C4-2B (cell line): ENCODE measurements around the gene MAPK1IP1L.
"Not testable (repeated sequence)": the region's sequence is repeated elsewhere in the genome, so short reads cannot be mapped to it uniquely, and the experiment has no call there.

Source experiments
- H3K27ac ChIP-seq: fragments of 450-650 bp; 2 replicates; pipeline ENCODE4 v1.5.1; 2017
- CTCF ChIP-seq: fragments of 450-650 bp; conservative IDR thresholded peaks from 2 replicates; pipeline ENCODE4 v1.5.1; 2017; ENCODE audit warnings: mild to moderate bottlenecking
- ZFX ChIP-seq: fragments of 450-650 bp; IDR thresholded peaks from 2 replicates; pipeline ENCODE4 v1.6.1; 2017

The MAPK1IP1L gene

GRCh38 chr14:55071870-55072640 lies 20.6 kb downstream of the MAPK1IP1L start:
- TF ChIP-seq CTCF (no peak), ZFX (no peak)
- no peak overlapping the region for H3K27ac ChIP-seq

GRCh38 chr14:55073856-55074255 lies 22.4 kb downstream of the MAPK1IP1L start:
- TF ChIP-seq CTCF (no peak), ZFX (no peak)
- no peak overlapping the region for H3K27ac ChIP-seq

GRCh38 chr14:55074662-55075061 lies 23.2 kb downstream of the MAPK1IP1L start:
- no peak for TF ChIP-seq ZFX
- no peak for TF ChIP-seq CTCF

GRCh38 chr14:55075628-55076175 lies 24.3 kb downstream of the MAPK1IP1L start:
- H3K27ac ChIP-seq = no peak overlapping the region

More at GRCh38 chr14:55074662-55075061, 23.2 kb downstream of the MAPK1IP1L start:
- no peak overlapping the region for H3K27ac ChIP-seq

GRCh38 chr14:55077170-55078151 lies 26.0 kb downstream of the MAPK1IP1L start:
- no peak overlapping the region for H3K27ac ChIP-seq
- TF ChIP-seq CTCF (no peak), ZFX (no peak)

More at GRCh38 chr14:55075628-55076175, 24.3 kb downstream of the MAPK1IP1L start:
- TF ChIP-seq CTCF (no peak), ZFX (no peak)

GRCh38 chr14:55079961-55080360 lies 28.5 kb downstream of the MAPK1IP1L start:
- not testable (repeated sequence) for H3K27ac ChIP-seq

- no peak for TF ChIP-seq ZFX
- no peak for TF ChIP-seq CTCF
- H3K27ac ChIP-seq = no peak overlapping the region
Measured at GRCh38 chr14:55084401-55085059, 33.1 kb downstream of the MAPK1IP1L start.
